ENCODE results near the gene ADAMTSL2.
A peak's percentile ranks its signal among the peaks of the same experiment; 100 is the strongest.

Gene ADAMTSL2
- total RNA-seq: 0 to 0.26 (median 0.05) reads per million in 18 experiments

- peak in 1 of 2 donors; percentile 7 for DNase-seq
Observed at GRCh38 chr9:133534346-133535291, at the start of gene ADAMTSL2. Gene ADAMTSL2, plus strand, starts transcription at chr9:133534704. Its CDS starts 2,009 bp downstream, at chr9:133536713.

- DNase-seq: no peak
Observed at GRCh38 chr9:133485531-133486260, 48.8 kb upstream of the ADAMTSL2 start.

- DNase-seq: no peak
Observed at GRCh38 chr9:133487331-133487725, 47.2 kb upstream of the ADAMTSL2 start.

- no peak for DNase-seq
Observed at GRCh38 chr9:133488686-133489252, 45.7 kb upstream of the ADAMTSL2 start.

GRCh38 chr9:133489253-133490190 lies 45.0 kb upstream of the ADAMTSL2 start:
- no peak for DNase-seq

- no peak for DNase-seq
Observed at GRCh38 chr9:133490201-133490681, 44.3 kb upstream of the ADAMTSL2 start.

- DNase-seq: no peak
Observed at GRCh38 chr9:133490865-133491655, 43.4 kb upstream of the ADAMTSL2 start.

GRCh38 chr9:133491656-133491925 lies 42.9 kb upstream of the ADAMTSL2 start:
- DNase-seq: no peak

GRCh38 chr9:133492061-133493021 lies 42.2 kb upstream of the ADAMTSL2 start:
- no peak for DNase-seq

GRCh38 chr9:133493428-133493827 lies 41.1 kb upstream of the ADAMTSL2 start:
- DNase-seq: no peak

- DNase-seq: no peak
Observed at GRCh38 chr9:133493845-133494540, 40.5 kb upstream of the ADAMTSL2 start.

- no peak for DNase-seq
Observed at GRCh38 chr9:133494636-133495326, 39.7 kb upstream of the ADAMTSL2 start.

- no peak for DNase-seq
Observed at GRCh38 chr9:133495327-133496293, 38.9 kb upstream of the ADAMTSL2 start.

GRCh38 chr9:133496861-133497842 lies 37.4 kb upstream of the ADAMTSL2 start:
- no peak for DNase-seq

- DNase-seq: no peak
Observed at GRCh38 chr9:133499132-133499891, 35.2 kb upstream of the ADAMTSL2 start.
